Vagina (tissue), 2 donors: ENCODE measurements around the gene SLX4IP.

Experiments used
- CTCF ChIP-seq, 3 experiments: fragments of 450-650 bp in 2 of 3; fragments of 200-600 bp in 1 of 3; sonication (generic) in 1 of 3; IDR thresholded peaks; one replicate each; pipeline ENCODE4 v1.5.1; 2017 to 2019; ENCODE audit warnings: antibody characterized with exemption in 3 of 3, mild to moderate bottlenecking in 2 of 3, moderate library complexity in 2 of 3
- POLR2A ChIP-seq, 2 donors: fragments of 450-650 bp; IDR thresholded peaks; one replicate each; pipeline ENCODE4 v1.6.1; 2017; ENCODE audit warnings: antibody characterized with exemption in 2 of 2, mild to moderate bottlenecking in 2 of 2, moderate library complexity in 2 of 2

GRCh38 chr20:10470276-10470675, 35.2 kb downstream of the SLX4IP start:
- TF ChIP-seq CTCF (IDR thresholded peaks at IDR 0.05) (no peak), POLR2A (IDR thresholded peaks at IDR 0.05) (no peak)
